Muscle layer of duodenum (tissue), 2 donors: ENCODE results near the gene SNX21.
A peak's percentile ranks its signal among the peaks of the same experiment; 100 is the strongest.
"Not testable (repeated sequence)": the region's sequence is repeated elsewhere in the genome, so short reads cannot be mapped to it uniquely, and the experiment has no call there.

Experiments used
- H3K27ac ChIP-seq: one replicate; pipeline ENCODE4 v1.7.0; 2013; ENCODE audit warnings: mild to moderate bottlenecking, low read length
- H3K27me3 ChIP-seq: one replicate; pipeline ENCODE4 v1.7.0; 2013; ENCODE audit warnings: low read depth, mild to moderate bottlenecking, control low read depth, low read length
- H3K36me3 ChIP-seq, 2 donors: one replicate each; pipeline ENCODE4 v1.7.0; 2013; ENCODE audit warnings: low read length in 2 of 2, control low read depth in 1 of 2, mild to moderate bottlenecking in 1 of 2; ENCODE audit not compliant: insufficient read depth in 2 of 2, control insufficient read depth in 1 of 2
- H3K4me1 ChIP-seq, 2 donors: one replicate each; pipeline ENCODE4 v1.7.0; 2013; ENCODE audit warnings: low read length in 2 of 2, mild to moderate bottlenecking in 2 of 2, control low read depth in 1 of 2, moderate library complexity in 1 of 2; ENCODE audit not compliant: insufficient read depth in 2 of 2, control insufficient read depth in 1 of 2
- H3K4me3 ChIP-seq, 2 donors: one replicate each; pipeline ENCODE4 v1.7.0; 2013; ENCODE audit warnings: low read length in 2 of 2, low read depth in 1 of 2, mild to moderate bottlenecking in 1 of 2
- H3K9me3 ChIP-seq, 2 donors: one replicate each; pipeline ENCODE4 v1.7.0; 2013; ENCODE audit warnings: low read length in 2 of 2, control low read depth in 1 of 2, mild to moderate bottlenecking in 1 of 2; ENCODE audit not compliant: control insufficient read depth in 1 of 2
- donor health status: healthy.

The SNX21 gene

DNA sequence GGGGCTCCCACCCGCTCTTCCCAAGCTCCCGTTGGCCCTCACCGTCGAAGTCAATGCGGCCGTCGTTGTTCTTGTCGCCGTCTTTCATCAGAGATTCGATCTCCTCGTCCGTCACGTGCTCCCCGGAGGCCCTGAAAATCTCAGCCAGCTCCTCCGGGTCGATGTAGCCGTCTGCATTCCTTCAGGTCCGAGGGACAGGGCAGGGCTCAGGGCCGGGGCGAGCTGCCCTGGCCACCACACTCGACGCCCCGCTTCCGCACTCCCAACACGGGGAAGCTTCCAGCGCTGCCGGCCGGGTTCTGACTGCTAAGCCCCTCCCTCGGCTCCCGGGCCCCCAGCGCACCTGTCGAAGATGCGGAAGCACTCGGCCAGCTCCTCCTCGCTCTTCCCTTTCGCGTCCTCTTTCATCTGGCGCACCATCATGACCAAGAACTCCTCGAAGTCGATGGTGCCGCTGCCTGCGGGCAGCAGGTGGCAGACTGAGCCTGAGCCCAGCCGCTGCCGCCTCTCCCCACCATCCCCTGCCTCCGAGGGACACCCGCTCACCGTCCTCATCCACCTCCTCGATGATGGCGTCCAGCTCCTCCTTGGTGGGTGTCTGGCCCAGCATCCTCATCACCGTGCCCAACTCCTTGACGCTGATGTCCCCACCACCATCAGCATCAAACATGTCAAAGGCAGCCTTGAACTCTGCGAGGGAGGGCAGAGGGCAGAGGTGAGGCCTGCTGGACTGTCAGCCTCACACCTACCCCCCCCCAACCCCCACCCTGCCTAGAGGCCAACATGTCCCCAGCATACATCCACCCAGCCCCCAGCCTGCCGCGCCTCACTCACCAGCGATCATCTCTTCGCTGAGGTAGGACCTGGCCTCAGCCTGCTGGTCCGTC, 9.4 kb upstream of the SNX21 start:
- Histone ChIP-seq H3K4me1 (peaks cover 0 to 34% of the 10 kb centered on the region in 2 donors), H3K4me3 (peak overlapping the region in 1 of 2 donors; percentile 51)

DNA sequence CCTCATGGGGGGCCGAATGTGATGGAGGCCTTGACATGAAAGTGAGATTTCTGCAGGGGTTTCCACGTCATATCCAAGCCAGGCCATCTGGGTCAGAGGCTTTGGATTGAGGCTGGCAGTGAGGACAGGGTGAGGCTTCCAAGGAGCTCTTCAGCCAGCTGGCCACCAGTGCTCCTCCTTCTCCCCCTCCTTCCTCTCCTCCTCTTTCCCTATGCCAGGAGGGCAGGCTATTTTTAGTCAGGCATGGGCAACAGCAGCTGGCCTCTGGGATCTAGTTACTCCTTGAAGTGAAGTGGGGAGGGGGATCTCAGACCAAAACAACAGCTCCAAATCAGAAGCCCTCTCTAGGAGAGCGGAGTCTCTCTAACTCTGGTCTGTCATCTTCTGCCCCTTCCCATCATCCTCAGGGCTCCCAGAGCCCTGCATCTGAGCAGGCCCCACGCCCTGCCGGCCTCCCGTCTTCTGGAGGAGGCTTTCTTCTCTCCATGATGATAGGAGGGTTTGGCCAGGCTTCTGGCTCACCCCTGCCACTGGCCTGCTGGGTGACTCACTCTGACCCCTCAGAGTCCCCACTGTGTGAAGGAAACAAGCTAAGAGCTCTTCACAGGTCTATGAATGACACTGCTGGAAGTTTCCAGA, 7.1 kb upstream of the SNX21 start:
- Histone ChIP-seq H3K4me3 (no peak overlapping the region), H3K36me3 (no peaks in the 10 kb centered on the region), H3K27ac (no peak overlapping the region), H3K27me3 (no peaks in the 10 kb centered on the region), H3K4me1 (peaks cover 0 to 34% of the 10 kb centered on the region in 2 donors), H3K9me3 (no peaks in the 10 kb centered on the region)

More for the DNA sequence above, 9.4 kb upstream of the SNX21 start:
- H3K27ac ChIP-seq: no peak overlapping the region
- no peaks in the 10 kb centered on the region for H3K27me3 ChIP-seq
- no peaks in the 10 kb centered on the region for H3K9me3 ChIP-seq
- no peaks in the 10 kb centered on the region for H3K36me3 ChIP-seq

DNA sequence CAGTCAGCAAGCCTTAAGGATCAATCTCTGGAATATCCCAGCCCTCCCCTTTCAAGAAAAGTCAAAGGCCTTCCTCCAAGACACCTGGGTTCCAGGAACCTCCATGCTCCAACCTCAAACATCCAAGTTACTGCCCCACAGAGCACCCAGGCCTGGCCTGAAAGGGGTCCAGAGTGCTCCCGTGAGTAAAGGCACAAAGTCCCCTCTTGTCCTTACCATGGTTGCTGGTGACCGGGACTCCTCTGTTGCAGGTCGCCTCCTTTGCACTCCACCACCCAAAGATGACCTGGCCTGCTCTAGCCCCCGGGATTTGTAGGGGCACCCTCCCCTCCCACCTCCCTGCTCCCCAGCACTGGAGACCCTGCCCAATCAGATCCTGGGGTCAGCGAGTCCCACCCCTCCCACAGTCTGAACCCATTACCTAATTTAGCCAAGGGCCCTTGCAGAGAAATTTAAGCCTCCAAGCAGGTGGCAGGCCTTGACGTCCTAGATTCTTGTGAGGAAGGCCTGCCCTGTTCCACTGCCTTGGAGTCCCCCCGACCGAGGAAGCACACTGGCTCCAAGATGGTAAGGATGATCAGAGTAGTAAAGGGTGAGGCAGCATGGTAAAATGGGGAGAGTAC, 6.5 kb upstream of the SNX21 start, which contains the start of gene TNNC2:
Gene TNNC2, minus strand, starts transcription at position 283 of the 623 bp plus-strand sequence. Its CDS starts 64 bp downstream, at position 219.
- no peaks in the 10 kb centered on the region for H3K27me3 ChIP-seq
- no peak within 1 kb of the TSS for H3K27ac ChIP-seq
- peaks cover 0 to 34% of the 10 kb centered on the region in 2 donors for H3K4me1 ChIP-seq
- no peaks in the 10 kb centered on the region for H3K9me3 ChIP-seq
- no peaks in the 10 kb centered on the region for H3K36me3 ChIP-seq
- H3K4me3 ChIP-seq: no peak within 1 kb of the TSS

DNA sequence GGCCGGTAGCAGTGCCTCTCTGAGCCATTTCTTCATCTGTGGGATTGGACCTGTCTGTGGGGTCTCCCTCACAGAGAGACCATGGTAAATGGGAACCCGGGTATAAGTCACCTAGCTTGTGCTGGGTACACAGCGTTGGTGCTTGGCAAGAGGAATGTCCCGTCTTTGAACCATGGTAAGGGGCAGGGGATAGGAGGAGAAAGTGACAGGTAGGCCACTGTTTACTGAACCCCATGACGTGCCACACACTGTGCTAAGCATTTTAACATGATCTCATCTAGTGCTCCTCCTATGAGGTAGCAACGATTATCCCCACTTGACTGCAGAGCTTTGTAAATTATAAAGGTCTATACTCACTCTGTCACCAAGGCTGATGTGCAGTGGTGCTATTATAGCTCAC, 5.9 kb upstream of the SNX21 start:
- Histone ChIP-seq H3K9me3 (no peaks in the 10 kb centered on the region), H3K36me3 (no peaks in the 10 kb centered on the region), H3K27me3 (no peaks in the 10 kb centered on the region), H3K4me1 (peaks cover 3 to 34% of the 10 kb centered on the region in 2 donors), H3K27ac (no peak overlapping the region), H3K4me3 (no peak overlapping the region)

DNA sequence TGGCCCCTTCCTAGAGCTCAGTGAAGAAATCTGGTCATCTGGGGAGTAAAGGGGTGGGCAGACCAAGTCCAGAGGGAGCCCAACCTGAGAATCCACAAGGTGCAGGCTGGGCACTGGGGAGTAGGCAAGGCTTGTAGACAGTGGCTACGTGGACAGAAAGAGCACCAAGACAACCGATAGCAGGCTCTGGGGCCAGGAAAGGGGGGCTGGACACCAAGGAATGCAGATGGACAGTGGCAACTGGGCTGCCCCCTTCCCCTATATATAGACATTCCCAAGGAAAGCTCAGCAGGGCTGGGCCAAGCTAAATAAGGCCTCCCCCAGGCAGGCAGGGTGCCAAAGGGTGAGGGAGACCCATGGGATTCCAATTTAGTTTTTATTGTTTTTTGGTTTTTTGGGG, 5.0 kb upstream of the SNX21 start:
- H3K4me3 ChIP-seq: no peak overlapping the region
- H3K4me1 ChIP-seq: peaks cover 4 to 29% of the 10 kb centered on the region in 2 donors
- H3K36me3 ChIP-seq: peaks cover 0 to under 1% of the 10 kb centered on the region in 2 donors
- no peaks in the 10 kb centered on the region for H3K27me3 ChIP-seq
- no peaks in the 10 kb centered on the region for H3K9me3 ChIP-seq
- no peak overlapping the region for H3K27ac ChIP-seq

DNA sequence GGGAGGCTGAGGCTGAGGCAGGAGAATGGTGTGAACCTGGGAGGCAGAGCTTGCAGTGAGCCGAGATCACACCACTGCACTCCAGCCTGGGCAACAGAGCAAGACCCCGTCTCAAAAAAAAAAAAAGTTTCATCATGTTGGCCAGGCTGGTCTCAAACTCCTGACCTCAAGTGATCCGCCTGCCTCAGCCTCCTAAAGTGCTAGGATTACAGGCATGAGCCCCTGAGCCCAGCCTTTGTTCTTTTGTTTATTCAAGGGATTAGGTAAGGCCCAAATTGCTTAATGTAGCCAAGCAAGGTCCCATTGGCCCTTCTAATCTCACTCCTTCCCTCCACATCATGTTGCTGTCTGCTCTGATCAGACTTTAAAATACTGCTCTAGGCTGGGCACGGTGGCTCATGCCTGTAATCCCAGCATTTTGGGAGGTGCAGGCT, 3.9 kb upstream of the SNX21 start:
- peaks cover 4 to 25% of the 10 kb centered on the region in 2 donors for H3K4me1 ChIP-seq
- H3K9me3 ChIP-seq, H3K36me3 ChIP-seq, H3K27me3 ChIP-seq, H3K4me3 ChIP-seq, H3K27ac ChIP-seq: not testable (repeated sequence)

DNA sequence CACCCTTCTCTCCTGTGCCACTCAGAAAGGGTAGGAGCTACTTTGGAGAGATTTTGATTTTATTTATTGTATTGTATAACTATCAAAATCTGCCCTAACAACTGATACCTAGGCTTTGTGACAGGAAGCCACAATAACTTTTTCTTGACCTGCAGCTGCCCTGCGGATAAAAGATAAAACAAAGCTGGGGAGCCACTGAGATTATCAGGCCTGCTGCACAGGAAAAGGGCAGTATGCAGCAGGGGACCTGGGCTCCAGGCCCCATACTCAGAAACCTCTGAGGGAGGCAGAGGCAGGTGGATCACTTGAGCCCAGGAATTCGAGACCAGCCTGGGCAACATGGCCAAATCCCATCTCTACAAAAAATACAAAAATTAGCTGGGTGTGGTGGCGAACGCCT, 980 bp upstream of the SNX21 start:
- Histone ChIP-seq H3K27me3 (no peaks in the 10 kb centered on the region), H3K36me3 (peaks cover 0 to 3% of the 10 kb centered on the region in 2 donors), H3K9me3 (no peaks in the 10 kb centered on the region), H3K27ac (peak overlapping the region; percentile 68), H3K4me1 (peaks cover 13 to 33% of the 10 kb centered on the region in 2 donors), H3K4me3 (no peak overlapping the region)

DNA sequence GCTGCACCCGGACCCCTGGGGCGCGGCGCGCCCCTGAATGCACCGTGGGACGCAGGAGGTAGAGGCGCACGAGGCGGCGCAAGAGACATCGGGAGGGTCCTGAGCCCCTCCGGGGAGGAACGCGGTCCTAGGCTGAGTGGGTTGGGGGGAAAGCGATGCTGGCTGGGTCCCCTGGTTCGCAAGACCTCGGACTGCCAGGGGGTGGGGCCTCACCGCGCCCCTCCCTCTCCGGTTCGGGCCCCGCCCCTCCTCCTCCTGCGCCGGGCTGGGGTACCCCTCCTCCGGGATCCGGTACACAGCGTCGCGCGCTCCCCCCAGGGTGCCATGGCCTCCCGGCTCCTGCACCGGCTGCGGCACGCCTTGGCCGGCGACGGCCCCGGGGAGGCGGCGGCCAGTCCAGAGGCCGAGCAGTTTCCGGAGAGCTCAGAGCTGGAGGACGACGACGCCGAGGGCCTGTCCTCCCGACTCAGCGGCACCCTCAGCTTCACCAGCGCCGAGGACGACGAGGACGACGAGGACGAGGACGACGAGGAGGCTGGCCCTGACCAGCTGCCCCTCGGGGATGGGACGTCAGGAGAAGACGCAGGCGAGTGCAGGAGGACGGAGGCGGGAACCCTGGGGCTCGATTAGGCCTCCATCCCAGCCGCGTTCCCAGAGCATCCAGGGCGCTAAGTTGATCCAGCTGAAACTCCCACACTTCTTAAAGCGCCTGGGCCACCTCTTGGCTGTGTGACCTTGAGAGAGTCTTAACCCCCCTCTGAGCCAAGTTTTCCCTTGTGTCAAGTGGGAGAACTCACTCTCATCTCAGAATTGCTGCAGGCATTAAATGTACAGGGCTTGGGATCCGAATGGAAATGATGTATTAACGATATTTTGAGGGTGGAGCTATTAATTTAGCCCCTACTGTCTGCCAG, 541 bp downstream of the SNX21 start:
- H3K4me1 ChIP-seq: peaks cover 13 to 33% of the 10 kb centered on the region in 2 donors
- peak overlapping the region; percentile 76 to 82 for H3K4me3 ChIP-seq
- no peaks in the 10 kb centered on the region for H3K9me3 ChIP-seq
- H3K36me3 ChIP-seq: peaks cover 0 to 7% of the 10 kb centered on the region in 2 donors
- H3K27ac ChIP-seq: peak overlapping the region; percentile 68
- H3K27me3 ChIP-seq: no peaks in the 10 kb centered on the region

DNA sequence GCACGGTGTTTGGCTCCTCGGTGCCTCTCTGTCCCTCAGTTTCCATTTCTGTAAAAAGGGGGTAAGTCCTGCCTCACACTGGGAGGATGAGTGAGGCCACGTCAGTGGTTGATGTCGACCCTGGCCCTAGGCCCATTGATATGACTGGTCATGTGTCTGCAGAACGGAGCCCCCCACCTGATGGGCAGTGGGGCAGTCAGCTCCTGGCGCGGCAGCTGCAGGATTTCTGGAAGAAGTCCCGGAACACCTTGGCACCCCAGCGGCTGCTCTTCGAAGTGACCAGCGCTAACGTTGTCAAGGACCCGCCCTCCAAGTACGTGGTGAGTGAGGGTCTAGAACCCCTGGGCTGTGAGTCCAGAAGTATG, 1.2 kb downstream of the SNX21 start:
- H3K36me3 ChIP-seq: peaks cover under 1 to 8% of the 10 kb centered on the region in 2 donors
- peaks cover 13 to 33% of the 10 kb centered on the region in 2 donors for H3K4me1 ChIP-seq
- no peaks in the 10 kb centered on the region for H3K27me3 ChIP-seq
- H3K27ac ChIP-seq: peak overlapping the region; percentile 68
- peak overlapping the region; percentile 76 to 82 for H3K4me3 ChIP-seq
- H3K9me3 ChIP-seq: no peaks in the 10 kb centered on the region

DNA sequence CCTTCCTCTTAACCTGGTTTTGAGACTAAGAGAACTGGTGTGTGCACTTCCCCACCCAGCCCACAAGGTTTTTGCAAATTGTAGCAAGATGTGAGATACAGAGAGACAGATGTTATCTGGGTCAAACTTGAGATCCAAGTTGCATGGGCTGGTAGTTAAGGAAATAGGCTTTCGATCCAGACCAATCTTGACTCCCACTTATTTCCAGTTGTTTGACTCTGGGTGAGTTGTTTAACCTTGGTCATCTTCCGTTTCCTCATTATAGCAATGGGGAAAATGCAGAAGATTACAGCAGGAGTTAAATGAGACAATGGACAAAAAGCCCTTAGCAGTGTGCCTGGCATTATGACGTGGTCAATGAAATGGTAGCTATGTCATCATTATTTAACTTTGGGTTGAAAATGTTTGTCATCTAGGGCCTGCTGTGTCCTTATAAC, 1.7 kb downstream of the SNX21 start:
- H3K36me3 ChIP-seq: peaks cover 3 to 14% of the 10 kb centered on the region in 2 donors
- H3K4me3 ChIP-seq: peak overlapping the region; percentile 76 to 82
- H3K27ac ChIP-seq: peak overlapping the region; percentile 68
- H3K9me3 ChIP-seq: no peaks in the 10 kb centered on the region
- H3K4me1 ChIP-seq: peaks cover 13 to 33% of the 10 kb centered on the region in 2 donors
- H3K27me3 ChIP-seq: no peaks in the 10 kb centered on the region
